Caco-2 (cell line): Measurements from ENCODE around the gene RIMS3. TPM values are rescaled to one million over a fixed set of nuclear protein-coding genes. Genes with fewer than 3 reads are reported as not detected.

ENCODE experiments used
- BruUV-seq: library from RNA; stranded (reverse); fragments of 400-500 nt; replicated peaks from 2 replicates; lab custom pipeline; 2021; lab: Mats Ljungman, UMichigan
- CTCF ChIA-PET: fragments of 300-600 bp; sonication (Branson Sonifier 250); formaldehyde crosslinking; loops from one replicate; lab custom pipeline; 2022; ENCODE audit warnings: antibody characterized with exemption; lab: Charles Lee
- POLR2A ChIA-PET: fragments of 300-600 bp; sonication (Branson Sonifier 250); formaldehyde crosslinking; loops from one replicate; lab custom pipeline; 2022; ENCODE audit warnings: antibody characterized with exemption; lab: Charles Lee
- DNase-seq, 2 experiments: peaks; one replicate each; pipeline versions ENCODE4 v3.0.0 to v3.0.0-alpha.2; 2020 to 2022
- H3K27me3 ChIP-seq: replicated peaks from 2 replicates; pipeline ENCODE4 v1.6.0; 2011; ENCODE audit warnings: low read length; ENCODE audit not compliant: control insufficient read depth, insufficient read depth
- H3K36me3 ChIP-seq: 2 replicates; pipeline ENCODE4 v1.5.1; 2011; ENCODE audit warnings: low read length; ENCODE audit not compliant: control insufficient read depth, insufficient read depth
- H3K4me1 ChIP-seq: fragments of 250-450 bp; sonication (Bioruptor Pico); 2 replicates; pipeline ENCODE4 v1.5.1; 2020; ENCODE audit warnings: mild to moderate bottlenecking
- H3K4me3 ChIP-seq: 2 replicates; pipeline ENCODE4 v1.5.1; 2011; ENCODE audit warnings: low read depth, mild to moderate bottlenecking, control low read depth, low read length
- H3K9me3 ChIP-seq: fragments of 250-450 bp; sonication (Bioruptor Pico); 2 replicates; pipeline ENCODE4 v1.5.1; 2020; ENCODE audit warnings: mild to moderate bottlenecking, moderate library complexity
- H3K27ac Mint-ChIP-seq: one replicate; pipeline ENCODE4 v1.8.0; 2022; ENCODE audit warnings: mixed read lengths; ENCODE audit not compliant: unreplicated experiment
- H3K27me3 Mint-ChIP-seq: one replicate; pipeline ENCODE4 v1.8.0; 2022; ENCODE audit warnings: mixed read lengths; ENCODE audit not compliant: insufficient read depth, unreplicated experiment
- H3K36me3 Mint-ChIP-seq: one replicate; pipeline ENCODE4 v1.8.0; 2022; ENCODE audit warnings: mild to moderate bottlenecking, mixed read lengths; ENCODE audit not compliant: insufficient read depth, unreplicated experiment
- H3K4me1 Mint-ChIP-seq: one replicate; pipeline ENCODE4 v1.8.0; 2022; ENCODE audit warnings: low read depth, mixed read lengths; ENCODE audit not compliant: unreplicated experiment
- H3K4me3 Mint-ChIP-seq: one replicate; pipeline ENCODE4 v1.8.0; 2022; ENCODE audit warnings: mild to moderate bottlenecking, moderate library complexity, mixed read lengths; ENCODE audit not compliant: unreplicated experiment
- H3K9me3 Mint-ChIP-seq: one replicate; pipeline ENCODE4 v1.8.0; 2022; ENCODE audit warnings: mixed read lengths; ENCODE audit not compliant: unreplicated experiment
- intact Hi-C: fragments of 100-400 bp; cut with micrococcal nuclease; formaldehyde crosslinking; loops from one replicate; pipeline ENCODE4 v1.10.0; 2022; ENCODE audit not compliant: unreplicated experiment
- total RNA-seq: library from RNA; stranded (reverse); gene quantifications from 2 replicates; pipeline ENCODE4 v1.2.3, GENCODE V29; 2022
- TF ChIP-seq, protein P1 (sequence below), 2 experiments: fragments of 200-600 bp in 1 of 2; IDR thresholded peaks; 1 replicate in 1 of 2; 2 replicates in 1 of 2; pipeline versions ENCODE4 v1.5.1 to v1.8.0; 2011 to 2022; ENCODE audit warnings: antibody characterized with exemption in 1 of 2, control low read depth in 1 of 2, inconsistent platforms in 1 of 2, low read depth in 1 of 2, low read length in 1 of 2, mild to moderate bottlenecking in 1 of 2, moderate library complexity in 1 of 2; ENCODE audit not compliant: insufficient read depth in 1 of 2, severe bottlenecking in 1 of 2, unreplicated experiment in 1 of 2

RIMS3 gene
- total RNA-seq, 1 experiment from 2014 or later = 3.1 TPM

DNA sequence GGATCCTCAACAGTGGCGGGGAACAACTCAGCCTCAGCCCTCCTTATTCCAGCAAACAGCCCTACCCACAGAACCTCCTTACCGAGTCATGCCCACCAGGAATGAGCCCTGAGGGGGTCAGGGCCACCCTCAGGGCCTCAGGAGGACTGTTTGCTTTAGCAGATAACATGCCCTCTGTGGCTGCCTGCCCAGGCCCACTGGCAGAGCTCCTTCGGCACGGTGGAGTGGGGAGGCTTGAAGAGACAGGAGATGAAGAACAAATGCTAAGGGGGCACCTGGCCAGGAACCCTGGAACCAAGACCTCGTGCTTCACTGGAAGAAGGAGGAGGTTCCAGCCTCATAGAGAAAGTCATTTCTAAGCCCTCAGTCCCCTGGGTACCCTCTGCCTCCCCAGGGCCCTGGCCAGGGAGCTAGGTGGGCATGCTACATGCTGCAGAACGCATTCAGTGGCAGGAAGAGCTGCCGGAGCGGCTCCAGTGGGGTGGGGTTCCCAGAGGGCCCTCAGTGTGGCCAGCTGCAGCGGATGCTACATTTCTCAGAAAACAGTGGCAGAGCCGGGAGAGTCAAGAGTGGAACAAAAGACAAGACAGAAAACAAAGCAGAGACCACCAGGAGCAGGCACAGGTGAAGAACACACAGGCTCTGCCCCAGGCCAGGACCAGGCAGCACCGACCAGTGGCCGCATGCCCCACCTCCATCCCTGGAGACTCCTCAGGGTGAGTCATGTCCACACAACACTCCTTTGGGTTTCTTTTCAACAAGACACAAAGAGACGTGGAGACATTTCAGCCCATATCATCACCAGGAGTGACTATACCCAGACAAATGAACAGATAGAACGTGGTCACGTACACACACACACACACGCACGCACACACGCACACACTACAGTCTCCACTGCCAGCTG lies 39.8 kb downstream of the RIMS3 start:
- ChIA-PET CTCF (interaction anchor here (0.6 kb wide), 1 partner anchor 596 kb away, joined by 7 read pairs; no protein-coding TSS in a partner anchor), POLR2A (no interaction called here)
- intact Hi-C loops = no loop called here
- Histone ChIP-seq H3K36me3 (no peaks in the 10 kb centered on the region), H3K27me3 (no peaks in the 10 kb centered on the region), H3K4me3 (no peak overlapping the region), H3K9me3 (no peaks in the 10 kb centered on the region), H3K4me1 (no peaks in the 10 kb centered on the region)
- TF ChIP-seq, protein P1, sequence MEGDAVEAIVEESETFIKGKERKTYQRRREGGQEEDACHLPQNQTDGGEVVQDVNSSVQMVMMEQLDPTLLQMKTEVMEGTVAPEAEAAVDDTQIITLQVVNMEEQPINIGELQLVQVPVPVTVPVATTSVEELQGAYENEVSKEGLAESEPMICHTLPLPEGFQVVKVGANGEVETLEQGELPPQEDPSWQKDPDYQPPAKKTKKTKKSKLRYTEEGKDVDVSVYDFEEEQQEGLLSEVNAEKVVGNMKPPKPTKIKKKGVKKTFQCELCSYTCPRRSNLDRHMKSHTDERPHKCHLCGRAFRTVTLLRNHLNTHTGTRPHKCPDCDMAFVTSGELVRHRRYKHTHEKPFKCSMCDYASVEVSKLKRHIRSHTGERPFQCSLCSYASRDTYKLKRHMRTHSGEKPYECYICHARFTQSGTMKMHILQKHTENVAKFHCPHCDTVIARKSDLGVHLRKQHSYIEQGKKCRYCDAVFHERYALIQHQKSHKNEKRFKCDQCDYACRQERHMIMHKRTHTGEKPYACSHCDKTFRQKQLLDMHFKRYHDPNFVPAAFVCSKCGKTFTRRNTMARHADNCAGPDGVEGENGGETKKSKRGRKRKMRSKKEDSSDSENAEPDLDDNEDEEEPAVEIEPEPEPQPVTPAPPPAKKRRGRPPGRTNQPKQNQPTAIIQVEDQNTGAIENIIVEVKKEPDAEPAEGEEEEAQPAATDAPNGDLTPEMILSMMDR (IDR thresholded peaks at IDR 0.05; ENCODE audit: insufficient read depth in 1 of 2, low read depth in 1 of 2, low read length in 1 of 2, severe bottlenecking in 1 of 2, unreplicated experiment in 1 of 2) = no peak
- H3K36me3 Mint-ChIP-seq = peaks cover 4% of the 10 kb centered on the region
- H3K27ac Mint-ChIP-seq = no peak overlapping the region
- no peaks in the 10 kb centered on the region for H3K9me3 Mint-ChIP-seq
- no peak overlapping the region for H3K4me3 Mint-ChIP-seq
- no peak for DNase-seq
- BruUV-seq = no TSS peak
- no peaks in the 10 kb centered on the region for H3K27me3 Mint-ChIP-seq
- no peaks in the 10 kb centered on the region for H3K4me1 Mint-ChIP-seq

DNA sequence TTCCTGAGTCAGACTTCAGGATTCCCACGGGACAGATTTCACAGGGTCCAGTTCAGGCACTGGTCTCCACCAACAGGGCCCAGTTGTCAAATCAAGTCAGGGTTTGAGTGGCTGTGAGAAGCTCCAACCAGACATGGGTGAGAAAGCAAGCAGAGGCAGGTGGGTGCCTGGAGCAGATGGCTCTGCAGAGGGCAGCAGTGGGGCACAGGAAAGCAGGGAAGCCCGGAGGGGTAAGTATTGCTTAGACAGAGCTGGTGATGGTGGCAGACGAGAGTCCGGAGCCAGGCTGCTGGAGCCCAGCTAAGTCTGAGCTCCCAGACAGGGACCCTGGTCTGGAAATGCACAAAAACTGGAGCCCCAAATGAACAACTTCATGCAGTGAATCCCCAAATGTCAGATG lies 40.4 kb downstream of the RIMS3 start:
- H3K27me3 ChIP-seq = no peaks in the 10 kb centered on the region
- H3K4me1 Mint-ChIP-seq = no peaks in the 10 kb centered on the region
- H3K4me3 ChIP-seq = no peak overlapping the region
- no TSS peak for BruUV-seq
- CTCF ChIA-PET = no interaction called here
- H3K9me3 ChIP-seq = no peaks in the 10 kb centered on the region
- H3K36me3 ChIP-seq = no peaks in the 10 kb centered on the region
- peaks cover 4% of the 10 kb centered on the region for H3K36me3 Mint-ChIP-seq
- peaks cover 3% of the 10 kb centered on the region for H3K27me3 Mint-ChIP-seq
- POLR2A ChIA-PET = no interaction called here
- H3K27ac Mint-ChIP-seq = no peak overlapping the region
- TF ChIP-seq, protein P1 (IDR thresholded peaks at IDR 0.05; ENCODE audit: insufficient read depth in 1 of 2, low read depth in 1 of 2, low read length in 1 of 2, severe bottlenecking in 1 of 2, unreplicated experiment in 1 of 2) = peak in 1 of 2 experiments; percentile 17
- H3K4me3 Mint-ChIP-seq = no peak overlapping the region
- DNase-seq = peak in 1 of 2 experiments; percentile 5
- no peaks in the 10 kb centered on the region for H3K4me1 ChIP-seq
- no peaks in the 10 kb centered on the region for H3K9me3 Mint-ChIP-seq
- intact Hi-C loops = no loop called here

DNA sequence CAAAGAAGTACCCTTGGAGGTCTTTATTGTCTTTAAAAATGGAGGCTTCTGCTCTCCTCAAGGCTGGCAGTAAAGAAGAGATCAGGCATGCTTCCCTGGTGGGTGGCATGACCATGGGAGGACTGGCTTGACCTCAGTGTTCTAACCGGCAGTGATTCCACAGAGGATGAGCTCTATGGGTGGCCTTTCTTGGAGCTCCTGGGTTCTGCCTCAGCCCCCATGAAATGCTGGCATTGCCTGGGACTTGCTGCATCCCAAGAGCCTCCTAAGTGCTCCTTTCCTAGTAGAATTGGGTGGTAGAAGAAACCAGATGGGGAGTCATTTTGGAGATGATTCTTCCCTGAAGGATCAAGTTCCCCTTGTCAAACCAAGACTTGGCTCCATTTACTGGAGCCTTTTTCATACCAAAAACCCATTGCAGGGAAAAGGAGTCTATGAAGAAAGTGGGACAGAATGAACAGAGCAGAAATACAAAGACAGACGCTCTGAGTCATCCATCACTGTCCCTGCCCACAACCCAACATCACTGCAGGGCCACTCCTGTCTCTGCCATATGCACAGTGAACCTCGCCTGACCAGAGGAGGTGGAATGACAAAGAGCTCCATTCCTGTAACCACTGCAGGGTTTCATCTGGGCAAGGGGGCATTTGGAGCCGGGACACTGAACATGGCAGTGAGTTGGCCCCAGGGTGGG lies 42.4 kb downstream of the RIMS3 start:
- no peak for DNase-seq
- H3K27me3 Mint-ChIP-seq = peaks cover 3% of the 10 kb centered on the region
- H3K9me3 Mint-ChIP-seq = no peaks in the 10 kb centered on the region
- H3K27ac Mint-ChIP-seq = no peak overlapping the region
- BruUV-seq = no TSS peak
- ChIA-PET POLR2A (no interaction called here), CTCF (no interaction called here)
- no peaks in the 10 kb centered on the region for H3K4me1 ChIP-seq
- no peak overlapping the region for H3K4me3 Mint-ChIP-seq
- no peaks in the 10 kb centered on the region for H3K36me3 ChIP-seq
- H3K27me3 ChIP-seq = no peaks in the 10 kb centered on the region
- TF ChIP-seq, protein P1 (IDR thresholded peaks at IDR 0.05; ENCODE audit: insufficient read depth in 1 of 2, low read depth in 1 of 2, low read length in 1 of 2, severe bottlenecking in 1 of 2, unreplicated experiment in 1 of 2) = no peak
- no peak overlapping the region for H3K4me3 ChIP-seq
- peaks cover 4% of the 10 kb centered on the region for H3K36me3 Mint-ChIP-seq
- no peaks in the 10 kb centered on the region for H3K9me3 ChIP-seq
- intact Hi-C loops = no loop called here
- no peaks in the 10 kb centered on the region for H3K4me1 Mint-ChIP-seq
